NCI-H82 treated with DMSO at 0.1 percent for 48 hours (cell line): Measurements from ENCODE around the gene BNC2.
"Not testable (repeated sequence)": the region's sequence is repeated elsewhere in the genome, so short reads cannot be mapped to it uniquely, and the experiment has no call there.

Source experiments
- DNase-seq: peaks from one replicate; lab custom pipeline; 2025; ENCODE audit not compliant: unreplicated experiment; lab: John Stamatoyannopoulos, UW

The BNC2 gene

DNA sequence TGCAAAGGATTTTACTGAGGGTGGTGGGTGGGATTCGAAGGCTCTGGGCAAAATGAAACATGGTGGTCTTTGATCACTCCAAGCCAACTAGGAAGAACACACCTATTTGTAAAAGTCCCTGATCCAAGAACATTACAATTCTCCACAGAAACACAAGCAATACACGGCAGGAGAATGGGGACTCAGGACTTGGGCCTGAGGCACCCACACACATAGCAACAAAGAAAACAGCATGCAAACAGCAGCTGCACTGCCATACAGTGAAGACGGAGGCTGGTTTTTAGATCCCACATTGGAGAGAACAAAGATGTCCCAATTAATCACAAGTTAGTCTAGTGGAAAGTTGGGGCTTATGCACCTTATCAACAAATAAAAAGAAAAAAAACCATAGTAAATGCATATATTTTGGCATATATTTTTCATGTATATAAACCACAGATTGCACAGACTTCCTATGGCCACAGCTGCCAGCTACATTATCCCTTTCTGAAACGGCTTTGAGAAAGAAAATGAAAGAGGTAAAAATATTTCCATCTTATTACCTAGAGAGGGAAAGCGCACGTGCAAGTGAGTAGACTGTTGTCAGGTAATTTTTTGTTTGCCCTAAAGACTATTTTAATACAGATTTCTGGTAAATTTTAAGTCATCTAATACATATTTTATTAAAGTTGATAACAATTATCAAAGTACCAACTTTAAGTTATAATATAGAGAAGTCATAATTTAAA lies 410.9 kb downstream of the BNC2 start:
- no peak for DNase-seq

DNA sequence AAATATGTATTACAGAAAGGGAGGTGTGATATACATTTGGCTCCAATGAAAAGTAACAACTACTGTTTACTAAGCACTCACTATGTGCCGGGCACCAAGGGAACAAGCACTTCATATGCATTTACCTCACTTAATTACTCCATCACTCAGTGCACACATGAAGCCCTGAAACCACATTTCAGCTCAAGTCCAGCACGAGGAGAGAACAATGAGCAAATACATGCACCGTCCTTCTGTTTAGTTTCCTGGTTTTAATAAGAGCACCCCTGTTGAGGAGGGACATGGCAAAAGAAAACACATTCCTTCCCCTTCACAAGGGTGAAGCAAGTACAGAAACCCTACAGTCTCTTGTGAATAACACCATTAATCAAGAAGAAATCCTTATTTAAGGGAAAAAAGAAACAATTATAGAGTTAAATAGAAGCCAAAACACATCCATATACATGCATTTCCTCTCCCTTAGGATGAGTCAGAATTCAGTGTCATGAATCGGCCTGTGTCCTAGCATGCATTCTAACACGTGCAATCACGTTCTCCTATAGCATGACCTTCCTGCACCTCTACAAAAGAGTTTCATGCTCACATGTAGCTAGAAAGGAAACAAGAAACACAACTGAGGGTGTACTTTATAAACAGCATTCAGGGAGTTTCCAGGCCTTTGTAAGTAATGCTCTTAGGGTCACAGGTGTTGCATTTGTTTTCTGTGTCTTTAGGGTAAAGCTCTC lies 411.6 kb downstream of the BNC2 start:
- DNase-seq = no peak

DNA sequence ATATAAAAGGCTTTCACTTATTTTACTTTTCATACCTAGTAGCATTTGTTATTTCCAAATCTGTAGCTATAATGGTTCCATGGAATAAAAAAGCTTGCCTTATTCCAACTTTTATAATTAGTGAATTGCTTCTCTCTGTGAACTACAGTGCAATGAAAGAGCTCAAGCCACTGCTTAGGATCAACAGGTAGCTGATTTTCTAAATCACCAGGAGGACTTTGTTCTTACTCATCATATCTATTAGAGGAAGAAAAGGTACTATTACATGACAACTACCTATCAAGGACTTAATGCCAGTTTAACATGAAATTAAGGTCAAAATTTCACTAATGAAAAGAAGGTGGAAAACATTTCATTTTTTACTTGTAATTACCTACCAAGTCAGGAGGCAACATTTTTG lies 414.6 kb downstream of the BNC2 start:
- DNase-seq = no peak

DNA sequence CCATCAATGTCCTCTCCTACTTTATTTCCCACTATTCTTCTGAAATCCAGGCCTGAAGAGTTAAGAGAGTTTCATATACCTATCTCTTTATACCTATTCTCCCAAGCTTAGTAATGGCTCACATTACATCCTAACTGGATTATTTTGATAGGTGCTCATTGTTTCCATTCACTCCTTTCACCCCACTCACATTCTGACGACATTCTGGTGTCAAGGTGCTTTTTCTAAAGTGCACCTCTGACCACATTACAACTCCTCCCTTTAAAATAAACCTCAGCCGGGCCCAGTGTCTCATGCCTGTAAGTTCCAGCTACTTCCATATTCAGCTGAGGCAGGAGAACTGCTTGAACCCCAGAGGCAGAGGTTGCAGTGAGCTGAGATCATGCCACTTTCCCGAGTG lies 417.1 kb downstream of the BNC2 start:
- DNase-seq = no peak

DNA sequence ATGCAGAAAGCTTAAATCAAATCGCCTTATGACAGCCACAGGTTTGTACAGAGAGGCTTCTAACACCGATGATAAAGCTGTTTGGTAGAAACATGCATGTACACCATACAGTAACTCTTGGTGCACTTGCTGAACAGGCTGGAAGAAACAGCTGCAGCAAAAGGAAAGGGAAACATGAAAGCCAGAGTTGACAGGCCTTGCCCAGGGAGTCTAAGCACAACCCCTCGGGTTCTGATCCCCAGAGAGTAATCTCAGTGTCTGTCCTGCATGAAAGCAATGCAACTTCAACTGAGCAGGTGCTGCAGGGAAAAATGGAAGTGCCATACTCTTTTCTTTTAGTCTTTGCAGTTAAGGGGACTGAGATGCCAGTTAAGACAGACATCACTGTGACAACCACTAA lies 419.9 kb downstream of the BNC2 start:
- DNase-seq = no peak

DNA sequence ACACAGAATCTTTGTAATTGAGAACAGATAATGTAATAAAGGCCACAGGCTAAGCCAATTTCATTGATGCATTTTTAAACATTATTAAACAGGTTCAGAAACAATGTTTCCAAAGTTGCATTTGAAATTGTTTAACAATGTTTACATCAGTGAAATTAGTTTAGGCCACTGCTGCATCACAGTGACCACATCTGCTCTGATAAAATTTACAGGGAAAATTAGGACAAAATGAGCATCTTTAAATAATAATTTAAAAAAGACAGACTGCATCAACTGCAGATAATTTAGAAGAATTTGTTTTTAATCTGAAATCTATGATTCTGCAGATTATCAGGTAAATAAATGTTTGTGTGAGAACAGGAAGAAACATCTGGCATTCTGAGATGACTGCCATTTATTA lies 420.4 kb downstream of the BNC2 start:
- no peak for DNase-seq

DNA sequence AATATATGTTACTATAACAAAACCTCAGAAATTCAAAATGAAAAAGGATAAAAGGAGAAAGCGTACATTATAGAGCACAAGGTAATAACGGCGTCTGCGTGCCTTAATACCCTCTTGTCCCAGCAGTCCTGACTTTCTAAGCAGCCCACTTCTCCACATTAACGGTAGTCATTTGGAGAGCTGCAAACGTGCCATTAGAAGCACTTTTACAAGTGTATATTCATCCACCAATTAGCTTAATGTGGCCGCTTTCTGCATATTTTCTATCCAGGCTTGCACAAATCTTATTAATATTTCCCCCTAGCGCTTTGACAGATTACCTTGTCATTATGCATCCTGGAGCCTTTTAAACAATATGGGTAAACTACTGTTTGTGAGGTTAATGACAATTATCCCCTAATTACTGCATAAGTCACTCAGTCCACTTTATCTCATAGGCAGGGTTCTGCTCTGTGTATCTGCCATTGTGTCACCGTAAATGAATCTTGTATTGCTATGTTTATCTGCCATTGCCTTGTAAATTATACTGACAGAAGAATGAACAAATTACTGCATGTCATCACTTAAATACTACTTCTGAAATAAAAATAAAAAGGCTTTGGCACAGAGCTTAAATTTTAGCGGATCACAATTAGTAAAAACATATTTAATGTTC lies 421.3 kb downstream of the BNC2 start:
- peak; percentile 5 for DNase-seq

DNA sequence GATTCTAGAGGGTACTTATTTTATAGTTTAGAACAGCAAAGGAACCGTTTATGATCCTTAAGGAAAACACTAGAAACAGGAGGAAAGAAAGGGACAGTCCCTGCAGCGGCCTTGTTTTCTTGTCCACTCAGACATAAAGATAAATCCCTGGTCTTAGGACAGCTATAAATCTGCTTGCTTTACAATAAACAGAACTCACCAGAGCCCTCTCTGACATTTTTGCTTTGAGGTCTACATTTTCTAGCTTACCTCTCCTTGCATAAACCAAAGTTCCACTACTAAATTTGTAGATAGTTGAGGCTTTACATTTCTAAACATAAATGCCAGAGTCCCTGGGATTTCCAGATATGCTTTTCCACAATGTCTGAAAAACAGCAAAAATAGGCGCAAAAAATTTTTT lies 422.5 kb downstream of the BNC2 start:
- DNase-seq = no peak

DNA sequence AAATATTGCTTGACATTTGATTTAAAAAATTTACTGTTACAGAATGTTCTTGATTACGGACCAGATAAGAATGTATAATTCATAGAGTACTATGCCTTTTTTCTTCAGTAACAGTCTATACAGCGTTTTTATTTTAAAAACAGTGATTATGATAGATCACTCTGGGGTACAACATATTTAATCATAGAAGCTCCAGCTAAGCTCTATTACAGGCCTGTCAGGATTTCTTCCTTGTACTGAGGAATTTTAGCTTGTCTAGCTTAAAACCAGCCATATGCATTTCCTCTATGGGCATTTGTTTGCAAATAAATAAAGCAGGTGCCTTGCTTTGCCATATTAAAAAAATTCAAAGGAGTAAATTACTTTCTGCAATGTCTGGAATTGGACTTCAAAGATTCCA lies 423.8 kb downstream of the BNC2 start:
- DNase-seq = no peak

DNA sequence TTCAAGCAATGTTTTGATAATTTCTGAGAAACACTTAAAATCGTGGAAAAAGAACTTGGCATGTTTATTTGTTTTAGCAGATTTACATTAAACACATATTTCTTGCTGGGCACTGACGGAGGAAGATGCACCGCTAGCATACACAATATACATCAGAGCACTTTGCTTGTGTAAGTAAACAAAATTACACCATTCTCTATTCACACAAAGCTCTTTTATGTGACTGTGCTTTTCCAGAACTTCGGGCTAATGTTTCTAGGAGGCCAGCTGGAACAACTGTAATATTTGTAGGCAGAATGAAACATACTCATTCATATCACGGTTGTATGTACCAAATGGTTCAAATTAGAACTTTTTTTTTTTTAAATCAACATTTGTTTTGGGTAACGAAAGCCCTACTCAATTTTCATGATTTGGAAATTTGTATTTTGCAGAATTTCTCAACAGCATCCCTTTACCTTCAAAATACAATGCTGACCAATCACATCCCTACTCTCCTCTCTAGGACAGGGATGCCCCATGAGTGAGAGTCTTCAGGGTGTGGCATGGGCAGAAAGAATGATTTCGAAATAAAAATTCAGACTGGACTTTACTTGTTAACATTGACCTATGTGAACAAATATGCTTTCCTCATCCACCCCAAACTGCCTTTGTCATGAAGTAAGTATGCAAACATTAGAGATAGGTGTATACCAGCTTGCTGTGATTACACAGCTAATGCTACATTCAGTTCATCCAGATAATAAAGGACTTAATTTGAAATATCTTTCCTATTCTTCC lies 425.1 kb downstream of the BNC2 start:
- no peak for DNase-seq

DNA sequence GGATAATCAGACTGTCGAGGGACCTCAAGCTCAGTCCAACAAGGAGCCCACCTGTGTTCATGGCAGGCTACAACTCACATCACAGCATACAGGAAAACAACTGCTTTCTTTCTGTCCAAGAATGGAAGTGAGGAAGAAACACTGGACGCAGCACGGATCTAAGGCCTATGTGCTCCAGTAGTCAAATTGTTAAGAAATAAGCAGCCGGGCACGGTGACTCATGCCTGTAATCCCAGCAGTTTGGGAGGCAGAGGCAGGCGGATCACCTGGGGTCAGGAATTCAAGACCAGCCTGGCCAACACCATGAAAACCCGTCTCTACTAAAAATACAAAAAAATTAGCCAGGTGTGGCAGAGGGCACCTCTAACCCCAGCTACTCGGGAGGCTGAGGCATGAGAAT lies 427.8 kb downstream of the BNC2 start:
- no peak for DNase-seq

DNA sequence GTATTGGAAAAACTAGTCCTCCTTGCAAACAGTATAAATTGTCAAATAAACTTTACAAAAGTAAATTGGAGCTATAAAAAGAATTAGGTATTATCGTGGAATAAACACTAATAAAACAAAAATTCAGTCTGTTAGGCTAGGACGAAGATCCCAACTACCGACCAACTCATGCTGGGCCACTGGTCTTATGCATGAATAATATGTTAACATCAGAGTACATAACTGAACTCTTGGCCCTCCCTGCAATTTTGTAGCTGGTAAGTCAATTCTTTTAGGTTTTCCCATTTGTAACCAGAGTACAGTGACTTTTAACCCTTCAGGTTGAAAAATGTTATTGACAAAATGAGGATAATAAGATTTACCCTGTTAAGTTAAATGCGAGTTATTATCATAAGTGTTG lies 428.7 kb downstream of the BNC2 start:
- DNase-seq = no peak

DNA sequence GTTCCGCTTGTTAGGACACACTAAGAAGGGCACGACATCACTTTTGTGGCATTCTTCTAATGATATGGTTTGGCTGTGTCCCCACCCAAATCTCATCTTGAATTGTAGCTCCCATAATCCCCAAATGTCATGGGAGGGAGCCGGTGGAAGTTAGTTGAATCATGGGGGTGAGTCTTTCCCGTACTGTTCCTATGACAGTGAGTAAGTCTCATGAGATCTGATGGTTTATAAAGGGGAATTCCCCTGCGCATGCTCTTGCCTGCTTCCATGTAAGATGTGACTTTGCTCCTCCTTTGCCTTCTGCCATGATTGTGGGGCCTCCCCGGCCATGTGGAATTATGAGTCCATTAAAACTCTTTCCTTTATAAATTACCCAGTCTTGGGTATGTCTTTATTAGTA lies 431.6 kb downstream of the BNC2 start:
- DNase-seq = not testable (repeated sequence)

DNA sequence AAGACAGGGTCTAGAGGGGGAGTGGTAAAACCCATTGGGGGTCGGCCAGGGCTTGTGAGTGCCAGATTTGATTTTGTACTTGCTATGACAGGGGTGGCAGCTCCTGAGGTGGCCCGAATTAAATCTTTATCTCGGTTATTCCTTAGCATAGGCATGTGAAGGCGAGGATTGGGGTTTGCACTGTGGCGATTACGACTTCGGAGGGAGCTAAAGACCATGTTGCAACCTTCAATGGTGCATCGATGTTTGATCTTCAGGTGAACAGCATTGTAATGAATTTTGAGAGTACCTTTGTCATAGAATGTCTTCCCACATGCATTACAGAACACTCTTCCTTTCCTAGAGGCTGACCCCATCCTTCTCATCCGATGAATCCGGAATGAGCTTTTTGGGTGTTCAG lies 433.9 kb downstream of the BNC2 start:
- DNase-seq = no peak

DNA sequence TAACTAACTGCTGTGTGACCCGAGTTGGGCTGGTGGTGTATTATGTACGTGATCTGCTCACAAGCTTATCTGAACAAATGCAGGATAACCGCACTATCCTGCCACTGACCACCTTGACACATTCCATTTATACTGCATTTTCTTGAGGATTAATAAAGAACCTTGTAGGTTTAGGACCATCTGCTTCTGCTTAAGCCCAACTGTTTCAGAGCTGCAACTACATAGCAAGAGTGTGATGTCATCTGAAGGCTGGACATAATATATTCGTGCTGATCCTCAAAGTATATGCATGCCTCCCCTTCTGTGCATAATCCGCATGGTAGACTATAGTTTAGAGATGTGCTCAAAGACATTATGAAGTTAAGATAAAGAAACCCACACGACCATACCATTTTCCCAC lies 435.9 kb downstream of the BNC2 start:
- peak; percentile 5 for DNase-seq

DNA sequence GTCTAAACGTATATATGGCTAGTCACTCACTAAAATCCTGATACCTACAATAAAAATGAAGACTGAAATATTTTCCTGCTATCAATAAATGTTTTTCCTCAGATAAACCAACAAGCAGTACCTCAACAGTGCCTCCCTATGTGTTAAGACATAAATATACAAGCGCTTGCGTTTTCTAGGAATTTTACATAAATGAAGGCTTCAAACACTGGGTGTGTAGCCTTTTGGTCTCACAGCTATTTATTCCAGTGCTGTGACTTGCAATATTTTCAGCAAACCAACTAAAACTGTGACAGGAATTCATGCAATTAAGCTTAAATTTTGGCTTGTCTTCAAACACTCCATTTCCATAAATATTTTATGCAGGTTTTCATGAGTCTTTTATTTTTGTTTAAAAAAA lies 437.0 kb downstream of the BNC2 start:
- no peak for DNase-seq

DNA sequence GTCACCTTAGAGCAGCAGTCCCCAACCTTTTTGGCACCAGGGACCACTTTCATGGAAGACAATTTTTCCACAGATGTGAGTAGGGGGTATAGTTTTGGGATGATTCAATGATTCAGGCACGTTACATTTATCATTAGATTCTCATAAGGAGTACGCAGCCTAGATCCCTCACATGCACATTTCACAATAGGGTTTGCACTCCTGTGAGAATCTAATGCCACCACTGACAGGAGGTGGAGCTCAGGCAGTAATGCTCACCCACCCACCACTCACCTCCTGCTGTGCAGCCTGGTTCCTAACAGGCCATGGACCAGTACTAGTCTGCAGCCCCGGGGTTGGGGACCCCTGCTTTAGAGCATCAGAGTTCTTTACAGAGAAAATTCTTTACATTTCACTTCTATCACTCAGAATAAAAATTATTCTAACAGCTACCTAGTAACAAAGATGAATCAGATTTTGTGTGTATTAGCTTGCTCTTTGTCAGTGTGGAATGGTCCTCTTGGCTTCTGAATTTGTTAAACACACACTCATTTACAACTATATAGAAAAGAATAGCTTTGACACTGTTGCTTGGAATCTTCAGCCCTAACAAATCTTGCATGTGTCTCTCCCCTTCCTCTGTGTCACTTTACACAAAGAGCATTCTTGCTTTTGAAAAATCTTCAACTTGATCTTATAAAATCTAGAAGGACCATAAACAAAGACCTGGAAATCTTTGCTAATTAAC lies 438.6 kb downstream of the BNC2 start:
- DNase-seq = no peak

DNA sequence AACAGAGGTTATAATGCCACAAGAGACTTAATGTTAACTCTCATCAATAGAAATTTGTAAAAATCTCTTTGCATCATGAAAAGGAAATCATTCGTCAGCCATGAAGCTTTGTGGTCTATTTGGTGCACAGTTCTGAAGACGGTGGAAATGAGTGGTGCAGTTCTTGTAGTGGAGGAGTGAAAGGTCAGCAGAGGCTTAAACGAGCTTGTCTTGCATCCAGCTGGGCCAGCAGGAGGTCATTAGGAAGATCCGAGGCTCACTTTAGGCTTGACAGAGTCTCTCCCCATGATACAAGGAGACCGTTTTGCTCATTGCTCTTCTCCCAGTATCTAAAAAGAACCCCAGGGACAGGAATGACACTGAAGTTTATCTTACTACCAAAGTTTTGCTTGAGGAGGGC lies 440.8 kb downstream of the BNC2 start:
- no peak for DNase-seq

DNA sequence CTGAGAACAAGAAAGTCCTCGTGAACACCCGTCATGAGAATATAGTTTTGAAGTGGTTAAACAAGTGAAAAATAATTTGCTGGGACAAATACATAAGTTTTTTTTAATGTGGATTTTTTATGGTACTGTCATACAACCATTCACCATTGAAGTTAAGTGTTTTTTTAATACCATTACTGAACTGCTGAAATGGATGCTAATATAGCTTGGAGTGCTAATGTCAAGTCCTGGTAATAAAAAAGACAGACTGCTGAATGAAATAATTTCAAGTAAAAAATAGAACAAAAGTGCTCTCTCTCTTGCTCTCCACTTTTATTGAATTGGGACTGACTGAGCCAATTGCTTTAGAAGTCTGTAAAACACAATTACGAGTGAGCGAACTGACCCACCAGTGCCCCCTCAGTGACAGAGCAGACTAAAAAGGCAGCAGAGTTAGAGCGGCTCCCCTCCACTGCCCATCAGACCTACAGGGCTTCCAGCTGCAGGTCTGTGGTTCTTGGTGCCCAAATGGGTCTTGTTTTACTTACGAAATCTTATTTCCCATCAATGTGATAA lies 442.5 kb downstream of the BNC2 start:
- DNase-seq = no peak

DNA sequence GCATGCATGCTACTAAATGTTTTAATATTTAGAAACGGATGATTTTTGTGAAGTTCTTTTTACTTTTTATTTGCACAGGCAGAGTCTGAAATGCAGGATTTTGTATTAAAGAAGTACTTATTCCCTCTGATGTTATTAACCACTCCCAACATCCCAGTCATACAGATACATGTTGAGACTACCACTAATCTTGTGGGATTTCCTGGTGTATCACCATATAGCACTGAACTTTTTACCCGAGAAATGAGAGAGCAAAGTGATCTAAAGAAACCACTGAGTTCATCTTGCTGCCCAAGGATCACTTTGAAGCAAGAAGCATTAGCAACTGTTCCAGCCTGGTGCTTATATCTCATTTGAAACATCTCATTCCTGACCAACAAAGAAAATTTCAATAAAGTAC lies 443.8 kb downstream of the BNC2 start:
- no peak for DNase-seq
